ENCODE data around the gene TBX10. TPM values are rescaled to one million over a fixed set of nuclear protein-coding genes. Genes with fewer than 3 reads are reported as not detected.
"Not testable (repeated sequence)": the region's sequence is repeated elsewhere in the genome, so short reads cannot be mapped to it uniquely, and the experiment has no call there.

The TBX10 gene
- total and polyA plus RNA-seq, 7 donors, result 0.01 TPM; not detected in 6

DNA sequence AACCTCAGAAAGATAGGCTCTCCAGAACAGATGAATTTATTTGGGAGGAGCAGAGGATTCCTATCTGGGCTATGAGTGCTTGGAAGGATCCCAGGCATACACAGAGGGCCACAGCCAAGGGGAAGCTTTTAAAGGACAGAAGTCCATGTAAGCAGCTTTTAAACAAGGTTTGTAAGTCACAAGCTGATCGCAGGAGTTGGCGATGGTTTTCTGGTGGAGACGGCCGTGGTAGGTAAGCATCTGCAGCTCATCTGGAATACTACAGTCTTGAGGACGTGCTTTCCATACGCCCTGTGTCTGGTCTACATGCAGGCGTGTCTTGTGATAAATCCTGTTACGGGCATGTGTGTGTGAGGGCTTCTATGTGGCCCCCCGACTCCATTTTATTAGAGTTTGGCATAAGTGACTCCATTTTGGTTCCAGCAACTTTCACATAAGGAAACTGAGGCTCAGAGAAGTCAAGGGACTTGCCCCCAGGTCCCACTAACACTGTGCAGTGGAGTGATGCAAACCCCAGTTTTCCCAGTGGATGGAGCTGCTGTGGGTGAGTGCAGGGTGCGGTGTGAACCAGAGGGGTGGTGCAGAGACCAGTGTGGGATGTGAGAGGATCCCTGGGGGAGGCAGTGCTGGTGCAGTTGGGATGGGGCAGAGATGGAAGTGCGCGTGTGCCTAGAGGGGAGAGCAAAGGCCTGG, 22.7 kb upstream of the TBX10 start:
- Histone ChIP-seq H3K4me1 (no peaks in the 10 kb centered on the region), H3K9me3 (no peaks in the 10 kb centered on the region), H3K4me3 (no peak overlapping the region), H3K36me3 (ENCODE audit: insufficient read depth in 1 of 2, low read depth in 1 of 2) (no peaks in the 10 kb centered on the region), H3K27ac (no peak overlapping the region), H3K27me3 (ENCODE audit: insufficient read depth in 3 of 3, low read length in 2 of 3) (no peaks in the 10 kb centered on the region)
- WGBS, 3 donors, result 83 to 85% (median 84%) methylated on average over 12 of the region's 12 CpGs
- intact Hi-C loops (cut with DNase I), result loop anchor here (5.0 kb wide), 1 partner anchor 35 kb away; the partner anchor contains the start of gene NUDT8 (in 2 of the 2)
- ATAC-seq (no peak), DNase-seq (no peak)
- TF ChIP-seq, protein P1, sequence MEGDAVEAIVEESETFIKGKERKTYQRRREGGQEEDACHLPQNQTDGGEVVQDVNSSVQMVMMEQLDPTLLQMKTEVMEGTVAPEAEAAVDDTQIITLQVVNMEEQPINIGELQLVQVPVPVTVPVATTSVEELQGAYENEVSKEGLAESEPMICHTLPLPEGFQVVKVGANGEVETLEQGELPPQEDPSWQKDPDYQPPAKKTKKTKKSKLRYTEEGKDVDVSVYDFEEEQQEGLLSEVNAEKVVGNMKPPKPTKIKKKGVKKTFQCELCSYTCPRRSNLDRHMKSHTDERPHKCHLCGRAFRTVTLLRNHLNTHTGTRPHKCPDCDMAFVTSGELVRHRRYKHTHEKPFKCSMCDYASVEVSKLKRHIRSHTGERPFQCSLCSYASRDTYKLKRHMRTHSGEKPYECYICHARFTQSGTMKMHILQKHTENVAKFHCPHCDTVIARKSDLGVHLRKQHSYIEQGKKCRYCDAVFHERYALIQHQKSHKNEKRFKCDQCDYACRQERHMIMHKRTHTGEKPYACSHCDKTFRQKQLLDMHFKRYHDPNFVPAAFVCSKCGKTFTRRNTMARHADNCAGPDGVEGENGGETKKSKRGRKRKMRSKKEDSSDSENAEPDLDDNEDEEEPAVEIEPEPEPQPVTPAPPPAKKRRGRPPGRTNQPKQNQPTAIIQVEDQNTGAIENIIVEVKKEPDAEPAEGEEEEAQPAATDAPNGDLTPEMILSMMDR (IDR thresholded peaks at IDR 0.05), result no peak

DNA sequence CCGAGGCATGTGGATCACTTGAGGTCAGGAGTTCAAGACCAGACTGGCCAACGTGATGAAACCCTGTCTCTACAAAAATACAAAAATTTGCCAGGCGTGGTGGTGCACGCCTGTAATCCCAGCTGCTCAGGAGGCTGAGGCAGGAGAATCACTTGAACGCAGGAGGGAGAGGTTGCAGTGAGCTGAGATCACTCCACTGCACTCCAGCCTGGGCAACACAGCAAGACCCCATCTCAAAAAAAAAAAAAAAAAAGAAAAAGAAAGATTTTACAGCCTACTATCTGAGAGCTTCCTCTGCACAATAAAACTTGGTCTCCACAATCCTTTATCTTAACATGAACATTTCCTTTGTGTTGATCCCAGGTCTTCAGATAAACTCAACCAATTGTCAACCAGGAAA, 21.2 kb upstream of the TBX10 start:
- not testable (repeated sequence) for H3K27ac ChIP-seq; H3K9me3 ChIP-seq; H3K27me3 ChIP-seq (ENCODE audit: insufficient read depth in 3 of 3, low read length in 2 of 3); H3K4me3 ChIP-seq; DNase-seq; H3K36me3 ChIP-seq (ENCODE audit: insufficient read depth in 1 of 2, low read depth in 1 of 2); H3K4me1 ChIP-seq; ATAC-seq
- 63 to 71% (median 67%) methylated on average over 5 of the region's 5 CpGs for WGBS, 3 donors
- intact Hi-C loops (cut with DNase I), result loop anchor here (5.0 kb wide), 1 partner anchor 33 kb away; the partner anchor contains the start of gene NUDT8 (in 2 of the 2)

DNA sequence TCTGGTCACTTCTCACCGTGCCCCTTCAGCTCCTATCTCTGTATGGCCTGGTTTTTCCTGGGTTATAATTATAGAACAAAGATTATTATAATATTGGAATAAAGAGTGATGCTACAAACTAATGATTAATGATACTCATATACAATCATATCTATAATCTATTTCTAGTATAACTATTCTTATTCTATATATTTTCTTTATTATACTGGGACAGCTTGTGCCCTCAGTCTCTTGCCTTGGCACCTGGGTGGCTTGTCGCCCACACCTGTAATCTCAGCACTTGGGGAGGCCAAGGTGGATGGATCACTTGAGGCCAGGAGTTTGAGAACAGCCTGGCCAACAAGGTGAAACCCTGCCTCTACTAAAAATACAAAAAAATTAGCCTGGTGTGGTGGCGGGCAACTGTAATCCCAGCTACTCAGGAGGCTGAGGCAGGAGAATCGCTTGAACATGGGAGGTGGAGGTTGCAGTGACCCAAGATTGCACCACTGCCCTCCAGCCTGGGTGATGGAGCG, 20.1 kb upstream of the TBX10 start:
- TF ChIP-seq, protein P1 (IDR thresholded peaks at IDR 0.05), result peak; percentile 30
- not testable (repeated sequence) for H3K27me3 ChIP-seq (ENCODE audit: insufficient read depth in 3 of 3, low read length in 2 of 3); H3K4me1 ChIP-seq; H3K27ac ChIP-seq; H3K36me3 ChIP-seq (ENCODE audit: insufficient read depth in 1 of 2, low read depth in 1 of 2); H3K9me3 ChIP-seq; DNase-seq; ATAC-seq; H3K4me3 ChIP-seq
- intact Hi-C loops (cut with DNase I), result loop anchor here (5.0 kb wide), 3 partner anchors 32 to 87 kb away; partner anchors contain the start of gene NUDT8 (in 2 of the 2)
- 59 to 64% (median 63%) methylated on average over 5 of the region's 5 CpGs for WGBS, 3 donors

DNA sequence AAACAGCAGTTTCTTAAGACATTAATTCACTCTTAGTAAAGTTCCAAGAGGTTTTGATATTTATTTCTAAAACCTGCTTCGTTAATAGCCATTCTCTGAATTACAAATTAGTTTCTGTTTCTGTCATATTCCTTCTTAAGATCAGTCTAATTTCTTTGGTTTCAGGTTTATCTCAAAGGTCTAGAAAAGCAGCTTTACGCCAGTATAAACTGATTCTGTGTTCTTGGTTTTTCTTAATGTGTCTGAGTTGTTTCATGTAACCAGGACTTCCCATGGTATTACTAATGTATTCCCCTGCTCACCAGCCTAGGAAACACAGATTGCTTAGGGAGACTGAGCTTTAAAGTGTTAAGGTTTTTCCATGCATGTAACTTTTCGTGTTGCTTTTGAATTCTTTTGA, 17.7 kb upstream of the TBX10 start:
- no peak for DNase-seq
- intact Hi-C loops (cut with DNase I), result loop anchor here (5.0 kb wide), 2 partner anchors 40 to 85 kb away; no protein-coding TSS in a partner anchor

More for the DNA sequence above, 17.7 kb upstream of the TBX10 start:
- no peak for ATAC-seq
- H3K9me3 ChIP-seq, result no peaks in the 10 kb centered on the region
- no peak overlapping the region for H3K27ac ChIP-seq
- no peaks in the 10 kb centered on the region for H3K4me1 ChIP-seq
- H3K4me3 ChIP-seq, result no peak overlapping the region
- no peaks in the 10 kb centered on the region for H3K36me3 ChIP-seq (ENCODE audit: insufficient read depth in 1 of 2, low read depth in 1 of 2)
- TF ChIP-seq, protein P1 (IDR thresholded peaks at IDR 0.05), result no peak
- H3K27me3 ChIP-seq (ENCODE audit: insufficient read depth in 3 of 3, low read length in 2 of 3), result no peaks in the 10 kb centered on the region
- 38 to 43% (median 40%) methylated on average over 3 of the region's 3 CpGs for WGBS, 3 donors

All from psoas muscle (tissue), 8 donors.